RCC 7860 (cell line): ENCODE results near the gene CCDC74A.
"Not testable (repeated sequence)": the region's sequence is repeated elsewhere in the genome, so short reads cannot be mapped to it uniquely, and the experiment has no call there.

Source experiments
- DNase-seq: peaks from one replicate; pipeline ENCODE4 v3.0.0-alpha.2; 2015; ENCODE audit warnings: low spot score
- FAIRE-seq: peaks from 2 replicates; lab custom pipeline; 2012; peaks lifted over from hg19 to GRCh38; lab: Jason Lieb, UNC

CCDC74A gene

DNA sequence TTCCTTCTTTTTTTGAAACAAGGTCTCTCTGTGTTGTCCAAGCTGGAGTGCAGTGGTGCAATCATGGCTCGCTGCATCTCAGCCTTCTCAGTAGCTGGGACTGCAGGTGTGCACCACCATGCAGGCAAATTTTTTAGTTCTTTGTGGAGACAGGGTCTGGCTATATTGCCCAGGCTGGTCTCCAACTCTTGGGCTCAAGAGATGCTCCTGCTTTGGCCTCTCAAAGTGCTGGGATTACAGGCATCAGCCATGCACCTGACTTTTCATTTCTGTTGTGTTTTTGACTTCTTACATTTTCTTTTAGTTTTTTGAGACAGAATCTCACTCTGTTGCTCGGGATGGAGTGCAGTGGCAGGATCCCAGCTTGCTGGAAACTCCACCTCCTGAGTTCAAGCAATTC lies 2.4 kb upstream of the CCDC74A start:
- FAIRE-seq, DNase-seq: not testable (repeated sequence)

DNA sequence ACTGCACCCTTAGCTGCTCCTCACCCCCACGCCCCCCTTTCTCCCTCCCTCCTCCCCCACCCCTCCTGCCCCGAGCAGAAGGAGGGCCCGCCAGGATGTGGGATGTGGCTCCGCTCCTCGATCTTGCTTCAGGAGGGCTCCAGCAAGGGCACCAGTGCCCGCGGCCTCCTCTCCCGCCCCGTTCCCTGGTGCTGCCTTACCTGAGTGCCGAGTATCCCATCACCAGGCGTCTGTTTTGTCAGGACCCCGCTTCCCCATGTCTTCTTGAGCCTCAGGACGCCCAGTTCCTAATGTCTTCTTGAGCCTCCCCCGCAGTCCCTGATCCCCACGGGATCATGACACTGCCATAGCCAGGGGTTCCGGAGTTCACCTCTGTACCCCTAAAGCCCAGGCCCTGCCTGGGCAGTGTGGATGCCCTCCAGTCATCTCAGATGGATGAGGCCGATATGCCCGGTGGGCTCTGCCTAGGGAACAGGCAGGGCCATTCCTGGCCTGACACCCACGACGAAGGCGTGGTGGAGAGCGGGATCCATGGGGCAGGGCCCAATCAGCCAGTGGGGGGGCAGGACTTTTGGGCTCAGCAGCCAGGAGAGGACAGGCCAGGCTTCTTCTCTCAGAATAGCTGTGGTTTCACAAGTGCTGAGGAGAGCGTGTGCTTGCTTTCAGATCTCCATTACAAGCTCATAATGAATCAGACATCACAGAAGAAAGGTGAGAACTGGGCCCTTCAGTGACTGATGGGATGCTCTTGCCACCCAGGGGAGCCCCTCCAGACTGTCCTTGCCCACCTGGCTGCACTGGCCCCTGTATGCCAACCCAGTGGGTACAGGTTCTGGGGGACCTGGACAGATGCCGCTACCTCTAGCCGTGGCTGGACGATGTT lies 1.5 kb downstream of the CCDC74A start:
- not testable (repeated sequence) for FAIRE-seq, DNase-seq

DNA sequence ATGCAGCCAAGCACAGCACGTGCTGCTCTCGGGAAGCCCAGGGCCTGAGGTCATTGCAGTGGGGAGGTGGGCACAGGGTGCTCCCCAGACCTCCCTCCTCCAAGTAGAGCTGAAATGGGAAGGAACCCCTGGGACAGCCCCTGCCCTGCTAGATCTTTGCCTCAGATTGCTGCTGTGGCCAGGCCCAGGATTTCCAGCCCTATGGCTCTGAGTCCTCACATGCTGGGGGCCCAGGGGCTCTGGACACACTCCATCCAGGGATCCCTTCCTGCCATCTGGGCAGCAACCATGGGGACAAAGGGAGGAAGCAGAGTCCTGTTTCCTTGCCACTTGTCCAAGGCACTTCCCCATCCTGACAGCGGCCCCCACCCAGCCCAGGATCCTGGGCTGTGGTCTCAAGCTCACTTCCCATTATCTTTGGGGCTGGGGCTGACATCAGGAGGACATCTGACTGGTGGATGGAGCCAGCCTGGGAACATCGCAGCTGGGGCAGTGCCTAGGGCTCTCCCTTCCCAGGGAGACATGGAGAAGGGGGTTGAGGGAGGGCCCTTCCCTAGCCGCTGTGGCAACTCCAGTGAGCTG lies 2.3 kb downstream of the CCDC74A start:
- FAIRE-seq, DNase-seq: not testable (repeated sequence)

DNA sequence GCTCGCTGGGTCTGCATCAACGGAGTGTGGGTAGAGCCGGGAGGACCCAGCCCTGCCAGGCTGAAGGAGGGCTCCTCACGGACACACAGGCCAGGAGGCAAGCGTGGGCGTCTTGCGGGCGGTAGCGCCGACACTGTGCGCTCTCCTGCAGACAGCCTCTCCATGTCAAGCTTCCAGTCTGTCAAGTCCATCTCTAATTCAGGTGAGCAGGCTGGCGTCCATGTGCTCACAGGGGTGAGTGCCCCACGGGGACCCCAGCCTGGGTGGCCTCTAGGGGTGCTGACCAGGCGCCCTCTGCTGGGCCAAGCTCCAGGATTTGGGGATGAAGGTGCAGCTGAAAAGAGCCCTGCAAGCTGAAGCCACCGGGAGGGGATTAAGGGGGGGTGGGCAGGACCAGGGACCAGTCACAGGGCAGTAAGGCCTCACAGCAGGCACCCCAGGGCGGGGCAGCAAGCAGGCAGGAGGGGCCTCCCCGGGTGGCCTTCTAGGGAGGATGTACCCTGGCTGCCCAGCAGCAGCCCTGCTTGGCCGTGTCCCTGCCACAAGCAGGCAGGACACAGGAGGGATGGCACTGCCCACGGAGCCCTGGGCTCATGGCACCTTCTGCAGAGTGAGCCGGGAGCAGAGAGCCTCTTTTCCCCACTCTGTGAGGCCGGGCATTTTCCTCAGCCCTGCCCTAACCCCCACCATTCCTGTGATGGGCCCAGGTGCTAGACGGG lies 3.1 kb downstream of the CCDC74A start:
- FAIRE-seq, DNase-seq: not testable (repeated sequence)

DNA sequence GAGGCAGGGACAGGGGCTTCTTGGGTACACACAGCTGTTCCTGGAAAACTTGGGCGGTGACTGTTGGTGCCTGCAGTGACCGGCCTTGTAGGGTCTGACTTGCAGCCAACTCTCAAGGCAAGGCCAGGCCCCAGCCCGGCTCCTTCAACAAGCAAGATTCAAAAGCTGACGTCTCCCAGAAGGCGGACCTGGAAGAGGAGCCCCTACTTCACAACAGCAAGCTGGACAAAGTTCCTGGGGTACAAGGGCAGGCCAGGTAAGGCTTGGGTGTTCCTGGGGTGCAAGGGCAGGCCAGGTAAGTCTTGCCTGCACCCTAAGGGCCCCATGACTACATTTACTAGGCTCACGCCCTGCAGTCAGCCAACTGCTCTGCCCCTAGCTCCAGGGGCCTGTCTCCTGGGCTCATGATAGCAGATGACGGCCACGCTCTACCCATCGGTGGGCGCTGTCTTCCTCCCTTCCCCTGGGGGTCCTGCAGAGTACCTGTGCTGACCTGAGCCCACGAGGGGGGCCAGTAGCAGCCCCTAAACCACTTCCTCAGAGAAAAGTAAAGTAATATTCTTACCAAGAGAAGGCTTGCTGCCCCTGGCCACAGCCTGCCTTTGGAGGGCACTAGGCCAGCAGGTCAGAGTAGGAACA lies 4.0 kb downstream of the CCDC74A start:
- not testable (repeated sequence) for DNase-seq, FAIRE-seq

DNA sequence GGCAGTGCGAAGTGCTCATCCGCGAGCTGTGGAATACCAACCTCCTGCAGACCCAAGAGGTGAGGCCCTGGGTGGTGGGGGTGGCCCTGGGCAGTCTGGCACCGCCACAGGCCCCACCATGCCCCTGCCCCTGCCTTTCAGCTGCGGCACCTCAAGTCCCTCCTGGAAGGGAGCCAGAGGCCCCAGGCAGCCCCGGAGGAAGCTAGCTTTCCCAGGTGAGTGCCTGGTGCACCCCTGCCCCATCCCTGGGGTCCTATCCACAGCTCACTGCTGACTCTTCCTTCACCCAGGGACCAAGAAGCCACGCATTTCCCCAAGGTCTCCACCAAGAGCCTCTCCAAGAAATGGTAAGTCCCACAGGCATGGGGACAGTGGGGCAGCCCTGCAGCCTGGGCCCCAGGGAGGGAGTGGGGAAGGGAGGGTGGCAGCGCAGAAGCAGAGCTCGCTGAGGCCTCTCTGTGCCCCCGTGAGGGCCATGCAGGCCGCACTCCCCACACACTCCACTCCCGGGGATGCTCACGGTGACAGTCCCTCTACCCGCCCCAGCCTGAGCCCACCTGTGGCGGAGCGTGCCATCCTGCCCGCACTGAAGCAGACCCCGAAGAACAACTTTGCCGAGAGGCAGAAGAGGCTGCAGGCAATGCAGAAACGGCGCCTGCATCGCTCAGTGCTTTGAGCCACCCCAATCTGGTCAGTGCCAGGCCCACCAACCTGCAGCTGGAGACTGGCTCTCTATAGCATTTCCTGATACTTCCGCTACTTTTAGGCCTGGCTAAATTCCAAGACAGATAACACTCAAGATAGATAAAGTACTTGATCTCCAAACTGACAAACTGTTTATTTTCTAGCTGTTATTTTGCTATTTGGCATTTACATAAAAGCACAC lies 5.3 kb downstream of the CCDC74A start:
- not testable (repeated sequence) for FAIRE-seq, DNase-seq

DNA sequence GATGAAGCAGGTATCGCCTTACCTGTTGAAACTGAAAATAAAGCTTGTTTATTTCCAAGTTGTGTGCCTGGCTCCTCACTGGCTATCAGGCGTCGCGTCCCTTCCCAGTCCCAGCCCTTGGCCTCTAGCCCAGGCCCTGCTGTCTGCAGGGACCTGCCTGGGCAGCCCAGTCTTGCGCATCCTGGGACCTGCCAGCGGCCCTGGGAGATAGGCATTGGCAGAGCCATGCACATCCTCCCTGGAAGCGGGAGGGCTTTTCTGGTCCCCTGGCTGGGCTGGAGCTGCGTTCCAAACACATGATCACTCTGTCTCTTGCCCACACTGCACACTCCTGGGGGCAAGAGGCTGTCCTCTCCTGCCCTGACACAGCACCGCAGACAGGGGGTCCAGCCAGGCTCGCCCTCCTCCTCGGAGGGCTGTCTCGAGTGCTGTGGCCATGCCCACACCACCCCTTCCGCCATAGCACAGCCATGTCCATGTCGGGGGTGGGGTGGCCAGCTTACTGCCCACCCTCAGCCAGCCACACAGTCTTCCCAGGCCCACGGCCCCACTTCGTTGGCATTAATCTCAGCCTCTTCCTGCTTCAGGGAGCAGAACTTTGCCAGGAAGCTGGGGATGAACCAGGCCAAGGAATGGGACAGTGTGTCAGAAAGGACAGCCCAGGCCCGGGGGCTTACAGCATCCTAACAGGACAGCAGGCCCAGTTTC lies 6.1 kb downstream of the CCDC74A start:
- not testable (repeated sequence) for FAIRE-seq, DNase-seq

DNA sequence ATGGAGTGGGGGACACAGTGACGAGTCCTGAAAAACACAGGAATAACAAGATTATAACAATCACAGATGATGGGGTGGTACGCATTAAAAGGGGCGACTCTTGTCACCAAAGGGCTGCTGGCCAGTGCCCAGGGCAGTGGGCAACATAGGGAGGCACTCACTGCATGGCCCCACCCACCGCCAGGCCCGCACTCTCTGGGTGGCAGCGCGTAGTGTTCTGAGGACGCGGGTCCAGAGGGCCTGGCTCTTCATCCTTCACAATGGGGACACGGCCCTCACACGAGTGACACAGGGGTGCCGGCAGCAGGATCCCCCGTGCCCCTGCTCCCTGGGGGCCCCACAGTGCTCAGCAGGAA lies 6.6 kb downstream of the CCDC74A start:
- not testable (repeated sequence) for FAIRE-seq, DNase-seq

DNA sequence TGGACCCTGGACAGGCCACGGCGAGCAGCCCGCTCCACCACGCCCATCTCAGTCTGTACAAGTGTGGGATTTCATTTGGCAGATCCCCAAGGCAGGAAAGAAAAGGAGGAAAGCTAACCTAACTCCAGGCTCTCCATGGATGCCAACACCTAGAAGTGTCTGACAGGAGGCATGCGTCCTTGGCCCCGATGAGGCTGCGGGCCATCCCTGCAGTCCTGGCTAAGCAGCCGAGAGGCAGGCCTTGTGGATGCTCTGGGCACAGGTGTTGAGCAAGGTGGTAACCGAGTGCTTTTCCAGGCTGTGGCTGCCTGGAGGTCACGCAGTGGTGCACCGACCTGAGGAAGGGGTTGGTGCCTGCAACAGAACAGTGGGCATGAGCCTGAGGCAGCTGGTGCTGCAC lies 7.3 kb downstream of the CCDC74A start:
- FAIRE-seq, DNase-seq: not testable (repeated sequence)

DNA sequence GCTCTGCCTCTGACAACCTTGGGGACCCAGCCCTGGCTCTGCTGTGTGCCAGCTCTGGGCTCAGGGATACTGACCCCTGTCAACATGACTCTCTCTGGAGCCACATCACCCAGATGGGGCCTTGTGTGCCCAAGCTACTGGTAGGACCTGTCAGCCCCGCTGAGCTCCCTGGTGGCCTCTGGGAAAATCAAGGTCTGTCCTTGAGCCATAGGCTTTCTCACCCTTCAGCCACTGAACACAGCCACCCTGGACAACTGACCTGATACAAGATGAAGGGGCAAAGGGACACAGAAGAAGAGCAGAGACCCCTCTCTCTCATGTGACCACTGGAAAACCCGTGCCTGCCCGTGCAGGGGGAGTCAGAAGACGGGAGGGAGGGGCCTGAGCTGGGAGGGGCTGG lies 7.8 kb downstream of the CCDC74A start:
- no peak for DNase-seq
- FAIRE-seq, result no peak

DNA sequence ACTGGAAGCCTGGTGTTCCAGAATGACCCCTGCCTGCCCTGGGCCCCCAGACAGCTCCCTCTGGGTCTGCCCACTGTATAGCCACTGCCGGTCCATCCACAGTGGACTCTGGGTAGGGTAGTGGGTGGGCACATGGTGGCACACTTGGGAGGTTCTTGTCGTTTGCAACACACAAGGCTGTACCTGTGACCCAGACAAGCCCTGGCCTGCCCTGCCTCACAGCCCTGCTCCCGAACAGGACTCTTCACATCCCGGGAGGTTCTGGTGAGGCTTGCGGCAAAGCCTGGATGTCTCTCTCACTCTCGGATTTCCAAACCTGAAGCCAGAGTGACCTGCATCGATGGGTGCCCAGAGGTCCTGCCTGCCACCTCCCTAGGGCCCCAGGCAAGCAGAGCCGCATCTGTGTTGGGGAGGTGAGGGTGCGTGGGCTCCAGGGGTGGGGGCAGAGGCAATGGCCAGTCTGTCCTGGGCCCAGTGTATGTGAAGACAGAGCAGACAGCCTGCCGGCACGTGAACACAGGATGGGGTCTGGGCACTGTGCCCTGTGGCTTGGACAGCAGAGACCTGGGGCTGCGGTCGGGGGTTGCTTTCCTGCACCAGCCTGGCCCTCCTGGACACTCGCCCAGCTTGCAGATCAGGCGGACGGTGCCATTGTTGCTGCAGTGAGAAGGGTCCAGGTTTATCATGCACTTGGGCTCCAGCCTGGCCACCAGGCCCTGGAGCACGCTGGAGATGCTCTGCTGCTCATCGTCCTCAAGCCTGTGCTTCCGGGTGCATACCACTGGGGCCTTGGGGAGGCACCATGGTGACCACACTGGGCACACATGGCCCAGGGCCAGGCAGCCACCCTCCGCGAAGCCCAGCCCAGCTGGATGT lies 8.5 kb downstream of the CCDC74A start:
- not testable (repeated sequence) for DNase-seq, FAIRE-seq

DNA sequence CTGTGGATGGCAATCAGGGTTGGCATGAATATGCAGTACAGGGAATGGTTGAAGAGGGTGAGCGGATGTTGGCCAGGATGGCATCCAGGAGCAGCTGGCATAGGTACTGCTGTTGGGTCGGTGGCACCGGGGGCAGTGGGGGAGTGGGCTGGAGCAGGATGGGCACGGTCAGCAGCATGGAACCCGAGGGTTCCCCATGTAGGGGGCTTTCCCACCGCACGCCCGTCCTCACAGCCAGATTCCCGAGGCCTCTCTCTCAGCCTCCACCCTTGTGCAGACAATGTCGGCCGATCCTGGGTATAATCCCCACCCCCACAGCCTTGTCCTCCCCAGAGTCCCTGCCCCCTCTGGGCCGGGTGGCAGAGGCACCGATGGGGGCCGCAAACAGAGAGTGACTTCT lies 9.2 kb downstream of the CCDC74A start:
- not testable (repeated sequence) for FAIRE-seq, DNase-seq

DNA sequence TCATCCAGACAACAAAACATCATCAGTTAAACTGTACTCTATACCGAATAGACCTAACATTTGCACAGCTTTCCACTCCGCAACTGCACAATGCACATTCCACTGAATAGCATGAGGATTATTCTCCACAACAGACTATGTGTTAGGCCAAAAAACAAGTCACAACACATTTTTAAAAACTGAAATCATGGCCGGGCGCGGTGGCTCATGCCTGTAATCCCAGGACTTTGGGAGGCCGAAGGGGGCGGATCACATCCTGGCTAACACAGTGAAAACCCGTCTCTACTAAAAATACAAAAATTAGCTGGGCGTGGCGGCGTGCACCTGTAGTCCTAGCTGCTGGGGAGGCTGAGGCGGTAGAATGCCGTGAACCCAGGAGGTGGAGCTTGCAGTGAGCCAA lies 11.2 kb downstream of the CCDC74A start:
- FAIRE-seq, DNase-seq: not testable (repeated sequence)

DNA sequence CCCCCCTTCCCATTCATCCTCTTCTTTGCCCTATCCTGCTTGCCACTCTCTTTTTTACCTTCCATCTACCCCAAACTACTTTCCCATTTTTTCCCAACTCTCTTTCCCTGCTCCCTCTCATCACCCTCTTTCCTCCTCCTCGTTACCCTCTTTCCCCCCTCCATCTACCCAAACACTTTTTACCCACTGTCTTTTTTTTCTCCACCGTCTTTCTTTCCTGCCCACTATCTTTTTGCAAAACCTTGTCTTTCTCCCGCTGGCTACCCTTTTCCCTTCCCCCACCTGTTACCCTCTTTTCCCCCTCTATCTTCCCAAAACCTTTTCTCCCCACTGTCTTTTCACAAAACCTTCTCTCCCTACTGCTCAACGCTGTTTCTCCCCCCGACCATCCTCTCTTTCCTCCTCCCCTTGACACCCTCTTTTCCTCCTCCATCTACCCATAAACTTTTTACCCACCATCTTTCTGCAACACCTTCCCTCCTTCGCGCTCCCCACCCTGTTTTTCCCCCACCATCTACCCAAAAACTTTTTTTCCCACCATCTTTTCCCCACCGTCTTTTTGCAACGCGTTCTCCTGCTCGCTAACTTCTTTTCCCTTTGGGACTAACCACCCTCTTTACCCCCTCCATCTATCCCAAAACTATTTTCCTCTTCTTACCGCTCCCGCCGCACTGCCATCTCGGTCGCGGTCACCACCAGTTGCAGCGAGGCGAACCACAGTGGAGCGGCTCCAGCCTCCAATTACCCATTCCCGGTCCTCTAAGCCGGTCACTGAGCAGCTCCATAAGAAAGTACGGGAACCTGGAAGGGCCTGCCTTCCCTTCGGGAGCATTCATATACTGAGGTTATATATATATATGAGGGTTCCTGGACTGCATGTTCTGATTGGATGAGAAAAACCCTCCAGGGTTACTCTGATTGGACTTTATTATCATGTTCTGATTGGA lies 15.0 kb downstream of the CCDC74A start:
- DNase-seq (no peak), FAIRE-seq (no peak)

DNA sequence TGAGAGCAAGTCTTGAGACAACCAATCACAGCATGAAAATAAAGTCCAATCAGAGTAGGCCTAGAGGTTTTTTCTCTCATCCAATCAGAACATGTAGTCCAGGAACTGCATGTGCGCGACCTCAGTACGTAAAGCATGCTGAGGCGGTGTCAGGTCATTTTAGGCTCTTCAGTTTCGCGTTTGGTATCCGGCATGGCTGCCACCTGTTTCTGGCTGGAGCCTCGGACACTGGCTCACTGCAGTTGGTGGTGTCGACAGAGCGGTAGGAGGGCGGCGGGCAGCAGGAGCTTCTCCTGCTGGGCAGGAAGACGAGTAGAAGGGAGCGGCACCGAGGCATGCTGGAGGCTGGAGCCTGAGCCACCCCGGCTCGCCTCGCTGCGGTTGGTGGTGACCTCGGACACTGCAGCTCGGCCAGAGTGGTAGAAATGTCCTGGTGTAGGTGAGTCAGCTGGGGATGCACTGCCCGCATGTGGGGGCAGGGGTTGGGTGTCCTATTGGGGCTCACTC lies 15.8 kb downstream of the CCDC74A start:
- DNase-seq (no peak), FAIRE-seq (no peak)

DNA sequence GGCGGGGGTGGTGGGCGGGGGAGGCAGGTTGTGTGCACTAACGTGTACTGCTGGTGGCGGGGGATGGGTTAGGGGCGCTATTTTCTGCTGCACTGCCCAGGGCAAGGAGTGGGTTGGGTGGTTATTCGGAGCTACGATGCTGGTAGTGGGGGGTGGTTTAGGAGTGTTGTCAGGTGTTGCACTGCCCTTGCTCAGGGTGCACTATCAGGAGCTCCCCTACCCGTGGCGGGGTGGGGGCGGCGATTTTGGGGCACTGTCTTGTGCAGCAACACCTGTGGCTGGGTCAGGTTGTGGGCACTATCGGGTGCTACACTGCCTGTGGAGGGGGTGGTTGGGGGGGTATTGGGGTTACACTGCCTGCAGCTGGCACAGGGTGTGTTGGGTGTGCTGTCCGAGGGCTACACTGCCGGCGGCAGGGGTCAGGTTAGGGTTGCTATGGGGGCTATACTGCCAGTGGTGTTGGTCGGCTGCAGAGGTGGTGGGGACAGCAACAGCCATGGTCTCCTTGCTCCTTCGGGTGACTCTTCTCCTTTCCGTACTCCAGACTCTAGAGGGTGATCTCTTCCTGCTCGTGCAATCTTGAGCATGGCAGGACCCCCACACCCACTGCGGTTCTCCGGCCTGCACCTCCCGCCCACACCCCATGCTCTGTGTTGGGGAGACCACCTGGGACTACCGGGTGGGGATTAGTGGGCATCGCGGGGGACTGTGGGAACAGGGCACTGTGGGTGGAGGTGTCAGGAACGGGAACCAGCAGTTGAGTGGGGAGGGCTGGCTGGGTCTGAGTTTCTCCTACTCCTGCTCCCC lies 16.5 kb downstream of the CCDC74A start:
- not testable (repeated sequence) for FAIRE-seq

More for the DNA sequence above, 16.5 kb downstream of the CCDC74A start:
- not testable (repeated sequence) for DNase-seq
